ENCODE data around the gene TEX26. TPM values are rescaled to one million over a fixed set of nuclear protein-coding genes. Genes with fewer than 3 reads are reported as not detected.

TEX26 gene
- total RNA-seq, 4 donors from 2014 or later = 0.27 TPM; not detected in 3

DNA sequence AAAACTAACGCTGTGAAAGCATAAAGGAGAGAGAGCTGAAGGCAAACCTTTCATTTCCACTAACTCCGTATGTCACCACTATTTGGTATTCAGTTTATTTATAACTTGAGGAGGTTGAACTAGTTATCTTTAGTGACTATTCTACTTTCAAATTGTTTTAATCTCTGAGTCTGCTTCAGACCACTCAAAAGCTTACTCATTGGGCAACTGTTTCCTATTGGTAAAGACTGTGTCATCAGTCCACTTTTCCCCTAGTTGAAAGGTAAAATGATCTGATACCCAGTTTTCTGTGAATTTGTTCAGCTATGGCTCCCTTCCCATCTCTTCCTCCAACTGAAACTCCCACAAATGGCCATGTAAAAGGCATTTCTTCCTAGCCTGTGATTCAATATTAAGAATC is 39.1 kb downstream of the TEX26 start:
- Histone ChIP-seq H3K4me1 (peaks cover 0 to 3% of the 10 kb centered on the region in 2 donors), H3K36me3 (no peaks in the 10 kb centered on the region), H3K27ac (no peak overlapping the region), H3K27me3 (no peaks in the 10 kb centered on the region), H3K4me3 (replicated peaks in 1 of 3) (no peak overlapping the region), H3K9me3 (no peaks in the 10 kb centered on the region)
- intact Hi-C loops (cut with DNase I) = no loop called here
- TF ChIP-seq, protein P1, sequence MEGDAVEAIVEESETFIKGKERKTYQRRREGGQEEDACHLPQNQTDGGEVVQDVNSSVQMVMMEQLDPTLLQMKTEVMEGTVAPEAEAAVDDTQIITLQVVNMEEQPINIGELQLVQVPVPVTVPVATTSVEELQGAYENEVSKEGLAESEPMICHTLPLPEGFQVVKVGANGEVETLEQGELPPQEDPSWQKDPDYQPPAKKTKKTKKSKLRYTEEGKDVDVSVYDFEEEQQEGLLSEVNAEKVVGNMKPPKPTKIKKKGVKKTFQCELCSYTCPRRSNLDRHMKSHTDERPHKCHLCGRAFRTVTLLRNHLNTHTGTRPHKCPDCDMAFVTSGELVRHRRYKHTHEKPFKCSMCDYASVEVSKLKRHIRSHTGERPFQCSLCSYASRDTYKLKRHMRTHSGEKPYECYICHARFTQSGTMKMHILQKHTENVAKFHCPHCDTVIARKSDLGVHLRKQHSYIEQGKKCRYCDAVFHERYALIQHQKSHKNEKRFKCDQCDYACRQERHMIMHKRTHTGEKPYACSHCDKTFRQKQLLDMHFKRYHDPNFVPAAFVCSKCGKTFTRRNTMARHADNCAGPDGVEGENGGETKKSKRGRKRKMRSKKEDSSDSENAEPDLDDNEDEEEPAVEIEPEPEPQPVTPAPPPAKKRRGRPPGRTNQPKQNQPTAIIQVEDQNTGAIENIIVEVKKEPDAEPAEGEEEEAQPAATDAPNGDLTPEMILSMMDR (IDR thresholded peaks at IDR 0.05) = no peak
- TF ChIP-seq POLR2A (IDR thresholded peaks at IDR 0.05) = no peak
- no peak for DNase-seq
- 54 to 55% methylated on average over 2 of the region's 2 CpGs for WGBS, 2 donors

DNA sequence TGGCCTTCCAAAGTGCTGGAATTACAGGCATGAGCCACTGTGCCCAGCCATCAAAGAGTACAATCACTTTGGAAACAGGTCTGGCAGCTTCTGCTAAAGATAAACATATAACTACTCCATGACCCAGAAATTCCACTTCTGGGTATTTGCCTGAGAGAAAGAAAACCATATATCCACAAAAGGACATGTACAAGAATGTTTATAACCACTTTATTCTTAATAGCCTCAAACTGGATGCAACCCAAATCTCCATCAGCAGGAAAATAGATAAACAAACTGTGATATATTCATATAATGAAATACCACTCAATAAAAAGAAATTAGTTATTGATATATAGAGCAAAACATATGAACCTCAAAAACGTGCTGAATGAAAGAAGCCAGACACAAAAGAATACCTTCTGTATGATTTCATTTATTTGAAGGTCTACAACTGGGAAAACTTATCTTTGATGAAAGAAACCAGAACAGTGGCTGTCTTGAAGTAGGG is 40.5 kb downstream of the TEX26 start:
- Histone ChIP-seq H3K4me1 (peaks cover 0 to 3% of the 10 kb centered on the region in 2 donors), H3K4me3 (replicated peaks in 1 of 3) (no peak overlapping the region), H3K36me3 (no peaks in the 10 kb centered on the region), H3K27me3 (no peaks in the 10 kb centered on the region), H3K9me3 (no peaks in the 10 kb centered on the region), H3K27ac (no peak overlapping the region)
- DNase-seq = no peak
- TF ChIP-seq, protein P1 (IDR thresholded peaks at IDR 0.05) = no peak
- no peak for TF ChIP-seq POLR2A (IDR thresholded peaks at IDR 0.05)
- WGBS, 2 donors = 0 to 10% methylated on average over 1 of the region's 1 CpG
- intact Hi-C loops (cut with DNase I) = no loop called here

DNA sequence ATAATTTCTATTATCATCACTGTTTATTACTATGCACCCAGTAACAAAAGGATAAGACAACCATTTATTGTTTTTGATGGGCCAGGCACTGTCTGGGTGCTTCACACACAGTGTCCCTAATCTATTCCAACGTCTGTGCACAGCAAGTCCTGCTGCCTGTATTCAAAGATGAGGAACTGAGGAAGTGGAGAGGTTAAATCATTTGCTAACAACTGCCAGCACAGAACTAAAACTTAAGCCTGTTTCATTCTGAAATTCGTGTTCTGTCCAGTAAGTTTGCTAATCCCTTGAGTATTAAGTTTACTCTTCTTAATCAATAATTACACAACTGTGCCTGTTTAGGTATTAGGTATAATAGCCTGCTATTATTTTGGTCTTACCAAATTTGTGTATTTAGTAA is 41.9 kb downstream of the TEX26 start:
- H3K9me3 ChIP-seq = no peaks in the 10 kb centered on the region
- WGBS, 2 donors = 41 to 57% methylated on average over 2 of the region's 2 CpGs
- H3K27me3 ChIP-seq = no peaks in the 10 kb centered on the region
- no peaks in the 10 kb centered on the region for H3K36me3 ChIP-seq
- peaks cover 0 to 3% of the 10 kb centered on the region in 2 donors for H3K4me1 ChIP-seq
- TF ChIP-seq, protein P1 (IDR thresholded peaks at IDR 0.05) = no peak
- no peak for TF ChIP-seq POLR2A (IDR thresholded peaks at IDR 0.05)
- no peak for DNase-seq
- no peak overlapping the region for H3K4me3 ChIP-seq (replicated peaks in 1 of 3)
- no peak overlapping the region for H3K27ac ChIP-seq
- intact Hi-C loops (cut with DNase I) = no loop called here

DNA sequence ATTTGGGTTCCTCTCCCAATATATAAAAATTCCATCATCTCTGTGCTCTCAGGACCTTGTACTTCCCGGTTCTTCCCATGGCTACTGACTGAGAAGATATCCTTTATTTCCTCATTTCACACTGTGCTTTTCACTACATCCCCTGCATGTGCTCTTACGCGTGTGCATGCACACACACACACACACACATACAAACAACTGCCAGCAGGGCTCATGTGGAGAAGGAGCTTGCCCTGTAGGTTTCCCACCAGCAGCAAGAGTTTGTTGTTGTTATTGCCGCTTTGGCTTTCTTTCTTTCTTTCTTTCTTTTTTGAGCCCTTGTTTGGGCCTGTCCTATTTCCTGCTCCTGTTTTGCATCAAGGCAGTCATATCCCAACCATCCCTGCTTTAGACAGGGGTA is 43.6 kb downstream of the TEX26 start:
- Histone ChIP-seq H3K4me1 (peaks cover 0 to 3% of the 10 kb centered on the region in 2 donors), H3K27me3 (no peaks in the 10 kb centered on the region), H3K4me3 (replicated peaks in 1 of 3) (no peak overlapping the region), H3K36me3 (no peaks in the 10 kb centered on the region), H3K9me3 (no peaks in the 10 kb centered on the region), H3K27ac (no peak overlapping the region)
- intact Hi-C loops (cut with DNase I) = no loop called here
- no peak for DNase-seq
- TF ChIP-seq POLR2A (IDR thresholded peaks at IDR 0.05) = no peak
- TF ChIP-seq, protein P1 (IDR thresholded peaks at IDR 0.05) = no peak
- 85 to 89% methylated on average over 4 of the region's 4 CpGs for WGBS, 2 donors

DNA sequence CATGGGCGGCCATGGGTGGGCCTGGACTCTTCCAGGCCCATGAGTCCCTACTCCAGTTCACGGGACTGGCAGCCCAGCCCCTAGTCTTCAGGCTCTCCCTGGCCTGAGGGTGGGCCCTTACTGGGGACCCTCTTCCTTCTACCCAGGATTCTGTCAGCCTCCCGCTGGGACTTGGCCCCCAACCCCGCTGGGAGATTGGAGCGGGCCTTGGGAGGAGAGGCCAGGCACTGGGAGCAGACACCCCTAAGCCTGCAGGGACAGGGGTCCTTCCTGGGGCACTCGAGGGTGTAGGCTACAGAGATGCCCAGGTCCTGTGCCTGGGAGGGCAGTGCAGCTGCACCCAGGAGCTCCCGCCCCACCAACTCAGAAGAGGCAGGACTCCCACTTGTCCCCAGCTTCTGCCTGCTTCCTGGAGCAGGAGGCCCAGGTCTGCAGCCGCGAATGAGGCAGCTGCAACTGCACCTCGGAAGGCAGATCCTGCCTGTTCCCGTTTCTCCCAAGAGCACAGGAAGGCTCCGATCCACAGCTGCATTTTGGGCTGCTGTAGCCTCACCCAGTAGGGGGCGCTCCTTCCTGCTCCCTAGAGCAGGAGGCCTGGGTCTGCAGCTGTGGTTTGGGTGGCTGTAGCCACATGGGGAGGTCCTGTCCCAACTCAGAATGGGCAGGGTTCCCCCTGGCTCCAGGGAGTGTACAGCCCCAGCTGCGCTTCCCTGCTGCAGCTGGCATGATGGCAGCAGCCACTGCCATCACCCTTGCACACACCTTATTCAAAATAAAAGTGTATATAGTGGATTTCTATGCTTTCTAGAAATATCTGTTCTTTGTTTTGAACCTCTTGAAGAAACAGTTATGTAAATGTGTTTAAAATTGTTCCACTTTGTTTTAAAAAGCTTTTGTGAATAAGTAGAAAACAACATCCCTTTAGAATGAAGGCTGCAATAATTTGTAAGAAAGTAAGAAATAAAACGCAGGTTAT is 46.8 kb downstream of the TEX26 start:
- H3K36me3 ChIP-seq = no peaks in the 10 kb centered on the region
- intact Hi-C loops (cut with DNase I) = no loop called here
- no peaks in the 10 kb centered on the region for H3K27me3 ChIP-seq
- TF ChIP-seq, protein P1 (IDR thresholded peaks at IDR 0.05) = peak in 3 of 6 experiments; percentile 3 to 32 (median 24)
- TF ChIP-seq POLR2A (IDR thresholded peaks at IDR 0.05) = no peak
- no peak overlapping the region for H3K27ac ChIP-seq
- peak; percentile 4 to 5 for DNase-seq
- no peaks in the 10 kb centered on the region for H3K9me3 ChIP-seq
- no peak overlapping the region for H3K4me3 ChIP-seq (replicated peaks in 1 of 3)
- no peaks in the 10 kb centered on the region for H3K4me1 ChIP-seq
- WGBS, 2 donors = 77 to 87% methylated on average over 4 to 7 of the region's 15 CpGs
